ENCODE data around the gene DDT.

DNA sequence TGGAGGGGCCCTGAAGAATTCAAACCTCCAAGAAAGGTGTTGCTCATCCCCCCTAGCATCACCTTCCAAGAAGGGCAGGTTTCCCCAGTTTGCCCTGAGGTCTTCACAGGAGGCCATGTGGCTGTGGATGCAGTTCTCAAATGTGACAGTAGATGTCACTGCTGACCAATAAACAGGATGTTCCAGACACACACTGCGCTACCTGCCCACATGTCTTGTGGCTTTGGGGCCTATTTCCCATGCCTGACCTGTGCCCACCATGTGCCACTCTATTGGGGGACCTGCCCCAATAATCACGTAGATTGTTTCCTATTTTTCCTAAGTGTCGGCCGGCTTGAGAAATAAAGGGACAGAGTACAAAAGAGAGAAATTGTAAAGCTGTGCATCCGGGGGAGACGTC, 10.2 kb upstream of the DDT start:
- TF ChIP-seq POLR2A (IDR thresholded peaks at IDR 0.05): no peak
- TF ChIP-seq, protein P1, sequence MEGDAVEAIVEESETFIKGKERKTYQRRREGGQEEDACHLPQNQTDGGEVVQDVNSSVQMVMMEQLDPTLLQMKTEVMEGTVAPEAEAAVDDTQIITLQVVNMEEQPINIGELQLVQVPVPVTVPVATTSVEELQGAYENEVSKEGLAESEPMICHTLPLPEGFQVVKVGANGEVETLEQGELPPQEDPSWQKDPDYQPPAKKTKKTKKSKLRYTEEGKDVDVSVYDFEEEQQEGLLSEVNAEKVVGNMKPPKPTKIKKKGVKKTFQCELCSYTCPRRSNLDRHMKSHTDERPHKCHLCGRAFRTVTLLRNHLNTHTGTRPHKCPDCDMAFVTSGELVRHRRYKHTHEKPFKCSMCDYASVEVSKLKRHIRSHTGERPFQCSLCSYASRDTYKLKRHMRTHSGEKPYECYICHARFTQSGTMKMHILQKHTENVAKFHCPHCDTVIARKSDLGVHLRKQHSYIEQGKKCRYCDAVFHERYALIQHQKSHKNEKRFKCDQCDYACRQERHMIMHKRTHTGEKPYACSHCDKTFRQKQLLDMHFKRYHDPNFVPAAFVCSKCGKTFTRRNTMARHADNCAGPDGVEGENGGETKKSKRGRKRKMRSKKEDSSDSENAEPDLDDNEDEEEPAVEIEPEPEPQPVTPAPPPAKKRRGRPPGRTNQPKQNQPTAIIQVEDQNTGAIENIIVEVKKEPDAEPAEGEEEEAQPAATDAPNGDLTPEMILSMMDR (IDR thresholded peaks at IDR 0.05): peak in 1 of 6 experiments; percentile 47
